PC-3 (cell line): ENCODE measurements around the gene SEC62. TPM values are rescaled to one million over a fixed set of nuclear protein-coding genes. Genes with fewer than 3 reads are reported as not detected.
A peak's percentile ranks its signal among the peaks of the same experiment; 100 is the strongest.
"Not testable (repeated sequence)": the region's sequence is repeated elsewhere in the genome, so short reads cannot be mapped to it uniquely, and the experiment has no call there.

Experiments
- ATAC-seq: fragments of 200-7000 bp; cut with Tn5 transposase; 2 replicates; pipeline ENCODE4 v1.9.1; 2020; ENCODE audit warnings: mild to moderate bottlenecking, moderate library complexity
- BruUV-seq: library from RNA; stranded (reverse); fragments of 400-500 nt; replicated peaks from 2 replicates; lab custom pipeline; 2021; lab: Mats Ljungman, UMichigan
- CTCF ChIA-PET: fragments of 300-600 bp; sonication (Branson Sonifier 250); formaldehyde crosslinking; loops from one replicate; lab custom pipeline; 2022; ENCODE audit warnings: antibody characterized with exemption; lab: Charles Lee
- POLR2A ChIA-PET: fragments of 300-600 bp; sonication (Branson Sonifier 250); formaldehyde crosslinking; loops from one replicate; lab custom pipeline; 2022; ENCODE audit warnings: antibody characterized with exemption; ENCODE audit not compliant: unreplicated experiment; lab: Charles Lee
- DNase-seq: peaks from one replicate; pipeline ENCODE4 v3.0.0-alpha.2; 2015
- H2AFZ ChIP-seq: fragments of 300-600 bp; sonication (generic); 2 replicates; pipeline ENCODE4 v1.6.0; 2016; ENCODE audit warnings: antibody characterized with exemption, low read length
- H3F3A ChIP-seq: fragments of 300-600 bp; sonication (generic); one replicate; pipeline ENCODE4 v1.6.0; 2017; ENCODE audit warnings: antibody characterized with exemption, low read length, control low read depth, mild to moderate bottlenecking; ENCODE audit not compliant: unreplicated experiment
- H3K27ac ChIP-seq: fragments of 300-600 bp; sonication (generic); 2 replicates; pipeline ENCODE4 v1.5.1; 2016; ENCODE audit warnings: mild to moderate bottlenecking, low read length
- H3K27me3 ChIP-seq: fragments of 300-600 bp; sonication (generic); 2 replicates; pipeline ENCODE4 v1.6.1; 2016; ENCODE audit warnings: low read length, mixed read lengths
- H3K36me3 ChIP-seq: fragments of 300-600 bp; sonication (generic); 2 replicates; pipeline ENCODE4 v1.6.1; 2016; ENCODE audit warnings: low read depth, mixed run types, low read length, mixed read lengths
- H3K4me1 ChIP-seq: fragments of 300-600 bp; sonication (generic); 2 replicates; pipeline ENCODE4 v1.5.1; 2016; ENCODE audit warnings: low read length; ENCODE audit not compliant: insufficient read depth
- H3K4me2 ChIP-seq: fragments of 300-600 bp; sonication (generic); 2 replicates; pipeline ENCODE4 v1.6.0; 2016; ENCODE audit warnings: low read length
- H3K4me3 ChIP-seq: fragments of 300-600 bp; sonication (generic); 2 replicates; pipeline ENCODE4 v1.5.1; 2016; ENCODE audit warnings: mild to moderate bottlenecking, low read length, mixed read lengths
- H3K79me2 ChIP-seq: fragments of 300-600 bp; sonication (generic); 2 replicates; pipeline ENCODE4 v1.6.1; 2017; ENCODE audit warnings: low read length, mixed read lengths
- H3K9ac ChIP-seq: fragments of 300-600 bp; sonication (generic); 2 replicates; pipeline ENCODE4 v1.6.0; 2016; ENCODE audit warnings: mild to moderate bottlenecking, low read length
- H3K9me2 ChIP-seq: fragments of 300-600 bp; sonication (generic); replicated peaks from 2 replicates; pipeline ENCODE4 v1.6.1; 2016; ENCODE audit warnings: mixed run types, low read length, mixed read lengths
- H3K9me3 ChIP-seq: fragments of 300-600 bp; sonication (generic); 2 replicates; pipeline ENCODE4 v1.6.1; 2016; ENCODE audit warnings: low read length, mixed read lengths
- H4K20me1 ChIP-seq: fragments of 300-600 bp; sonication (generic); 2 replicates; pipeline ENCODE4 v1.6.1; 2016; ENCODE audit warnings: low read length, mixed read lengths
- CTCF ChIP-seq: fragments of 300-600 bp; sonication (generic); conservative IDR thresholded peaks from 2 replicates; pipeline ENCODE4 v1.5.1; 2017; ENCODE audit warnings: antibody characterized with exemption, low read depth, mild to moderate bottlenecking, low read length
- EZH2 ChIP-seq: fragments of 300-600 bp; sonication (generic); IDR thresholded peaks from one replicate; pipeline ENCODE4 v1.6.1; 2017; ENCODE audit warnings: antibody characterized with exemption, mild to moderate bottlenecking, low read length; ENCODE audit not compliant: unreplicated experiment
- EZH2phosphoT487 ChIP-seq: fragments of 300-600 bp; sonication (generic); IDR thresholded peaks from 2 replicates; pipeline ENCODE4 v1.6.1; 2018; ENCODE audit warnings: mild to moderate bottlenecking, antibody characterized with exemption, low read length, borderline replicate concordance
- intact Hi-C: fragments of 100-400 bp; cut with micrococcal nuclease; formaldehyde crosslinking; loops from 2 replicates; pipeline ENCODE4 v1.9.0; 2023
- total RNA-seq: library from RNA; depleted of rRNA; stranded (reverse); fragments of >200 nt; gene quantifications from 2 replicates; pipeline ENCODE4 v1.2.3, GENCODE V29; 2014

SEC62 gene
- total RNA-seq, 1 experiment from 2014 or later: 31.8 TPM

GRCh38 chr3:170012683-170013400, 46.2 kb downstream of the SEC62 start:
- no TSS peak for BruUV-seq
- TF ChIP-seq EZH2 (no peak), EZH2phosphoT487 (no peak), CTCF (no peak)
- no peaks in the 10 kb centered on the region for H3F3A ChIP-seq
- no peak for ATAC-seq
- no peaks in the 10 kb centered on the region for H3K4me1 ChIP-seq
- H3K27ac ChIP-seq: no peak overlapping the region
- ChIA-PET CTCF (no interaction called here), POLR2A (interaction anchor here (0.7 kb wide), 1 partner anchor 18 kb away, joined by 5 read pairs; no protein-coding TSS in a partner anchor)
- no peak overlapping the region for H3K4me3 ChIP-seq
- DNase-seq: no peak
- no peaks in the 10 kb centered on the region for H3K27me3 ChIP-seq
- H3K79me2 ChIP-seq: no peaks in the 10 kb centered on the region
- H3K4me2 ChIP-seq: no peak overlapping the region
- no peaks in the 10 kb centered on the region for H3K36me3 ChIP-seq
- H4K20me1 ChIP-seq: no peaks in the 10 kb centered on the region
- no peaks in the 10 kb centered on the region for H3K9me3 ChIP-seq
- no peak overlapping the region for H3K9ac ChIP-seq
- H3K9me2 ChIP-seq: no peaks in the 10 kb centered on the region
- H2AFZ ChIP-seq: peak overlapping the region; percentile 39
- intact Hi-C loops: no loop called here

GRCh38 chr3:170016057-170016456, 49.5 kb downstream of the SEC62 start:
- ATAC-seq (no peak), DNase-seq (no peak)
- Histone ChIP-seq H3K79me2 (no peaks in the 10 kb centered on the region), H4K20me1 (no peaks in the 10 kb centered on the region), H3K9me3 (no peaks in the 10 kb centered on the region), H3K4me2 (no peak overlapping the region), H3K36me3 (no peaks in the 10 kb centered on the region), H3F3A (no peaks in the 10 kb centered on the region), H3K27me3 (no peaks in the 10 kb centered on the region), H3K27ac (no peak overlapping the region), H3K4me1 (no peaks in the 10 kb centered on the region), H3K9ac (no peak overlapping the region), H3K4me3 (no peak overlapping the region), H2AFZ (no peak overlapping the region), H3K9me2 (no peaks in the 10 kb centered on the region)
- ChIA-PET POLR2A (no interaction called here), CTCF (no interaction called here)
- intact Hi-C loops: no loop called here
- BruUV-seq: no TSS peak
- TF ChIP-seq CTCF (no peak), EZH2phosphoT487 (no peak), EZH2 (no peak)

GRCh38 chr3:170019306-170019705, 52.7 kb downstream of the SEC62 start:
- H3K79me2 ChIP-seq, H3K4me3 ChIP-seq, H2AFZ ChIP-seq, BruUV-seq, H3K27ac ChIP-seq, DNase-seq, POLR2A ChIA-PET, H3K36me3 ChIP-seq, H3K4me1 ChIP-seq, H3K4me2 ChIP-seq, CTCF ChIA-PET, H3K9me2 ChIP-seq, H3K27me3 ChIP-seq, H3K9ac ChIP-seq, intact Hi-C loops, H4K20me1 ChIP-seq, H3K9me3 ChIP-seq, H3F3A ChIP-seq, ATAC-seq: not testable (repeated sequence)
